Liver (tissue), 9 donors: ENCODE results near the gene SLC5A5. TPM values are rescaled to one million over a fixed set of nuclear protein-coding genes. Genes with fewer than 3 reads are reported as not detected.

Experiments used
- DNase-seq: peaks from one replicate; pipeline ENCODE4 v3.0.0-alpha.2; 2017; ENCODE audit warnings: low spot score
- H3K27ac ChIP-seq, 2 donors: one replicate each; pipeline ENCODE4 v1.7.0; 2013; ENCODE audit warnings: inconsistent platforms in 2 of 2, low read length in 2 of 2, control low read depth in 1 of 2, low read depth in 1 of 2, mild to moderate bottlenecking in 1 of 2
- H3K27me3 ChIP-seq, 4 donors: one replicate each; pipeline versions ENCODE4 v1.6.1 to v1.7.0; 2013; ENCODE audit warnings: low read length in 3 of 4, inconsistent platforms in 1 of 4, mild to moderate bottlenecking in 1 of 4, moderate library complexity in 1 of 4; ENCODE audit not compliant: control insufficient read depth in 4 of 4, insufficient read depth in 4 of 4
- H3K36me3 ChIP-seq, 4 donors: one replicate each; pipeline versions ENCODE4 v1.6.1 to v1.7.0; 2013; ENCODE audit warnings: low read length in 3 of 4, mild to moderate bottlenecking in 3 of 4, low read depth in 1 of 4, moderate library complexity in 1 of 4; ENCODE audit not compliant: control insufficient read depth in 4 of 4, insufficient read depth in 3 of 4
- H3K4me1 ChIP-seq, 4 donors: one replicate each; pipeline versions ENCODE4 v1.6.1 to v1.7.0; 2013; ENCODE audit warnings: low read length in 3 of 4, mild to moderate bottlenecking in 3 of 4, moderate library complexity in 1 of 4; ENCODE audit not compliant: control insufficient read depth in 4 of 4, insufficient read depth in 4 of 4
- H3K4me3 ChIP-seq, 3 donors: one replicate each; pipeline versions ENCODE4 v1.6.1 to v1.7.0; 2013; ENCODE audit warnings: low read length in 3 of 3, control low read depth in 1 of 3, low read depth in 1 of 3, mild to moderate bottlenecking in 1 of 3
- H3K9ac ChIP-seq, 2 donors: one replicate each; pipeline ENCODE4 v1.7.0; 2013; ENCODE audit warnings: low read length in 2 of 2, mild to moderate bottlenecking in 2 of 2, moderate library complexity in 2 of 2, control low read depth in 1 of 2, low read depth in 1 of 2
- H3K9me3 ChIP-seq, 4 donors: one replicate each; pipeline versions ENCODE4 v1.6.1 to v1.7.0; 2013; ENCODE audit warnings: low read length in 3 of 4; ENCODE audit not compliant: control insufficient read depth in 4 of 4
- ATF3 ChIP-seq: IDR thresholded peaks from 2 replicates; pipeline ENCODE4 v1.6.1; 2016; ENCODE audit warnings: antibody characterized with exemption
- CTCF ChIP-seq: fragments of 150-350 bp; IDR thresholded peaks from 2 replicates; pipeline ENCODE4 v1.5.1; 2017; ENCODE audit warnings: improper control_type of control experiment, low read depth, low read length; ENCODE audit not compliant: missing input control
- EGR1 ChIP-seq, 2 donors: IDR thresholded peaks; 2 replicates each; pipeline ENCODE4 v1.6.1; 2016 to 2018; ENCODE audit warnings: antibody characterized with exemption in 2 of 2, low read depth in 2 of 2
- FOXA1 ChIP-seq: IDR thresholded peaks from 2 replicates; pipeline ENCODE4 v1.6.1; 2016; ENCODE audit warnings: antibody characterized with exemption
- FOXA2 ChIP-seq: IDR thresholded peaks from 2 replicates; pipeline ENCODE4 v1.6.1; 2016; ENCODE audit warnings: antibody characterized with exemption
- GABPA ChIP-seq, 2 donors: IDR thresholded peaks in 1 of 2; conservative IDR thresholded peaks in 1 of 2; 2 replicates each; pipeline ENCODE4 v1.6.1; 2016; ENCODE audit warnings: antibody characterized with exemption in 2 of 2, mild to moderate bottlenecking in 1 of 2, moderate library complexity in 1 of 2
- HNF4A ChIP-seq, 2 donors: conservative IDR thresholded peaks; 2 replicates each; pipeline ENCODE4 v1.6.1; 2016; ENCODE audit warnings: antibody characterized with exemption in 2 of 2, mild to moderate bottlenecking in 2 of 2
- HNF4G ChIP-seq: IDR thresholded peaks from 2 replicates; pipeline ENCODE4 v1.6.1; 2016; ENCODE audit warnings: antibody characterized with exemption
- JUND ChIP-seq, 2 donors: IDR thresholded peaks; 2 replicates each; pipeline ENCODE4 v1.6.1; 2016; ENCODE audit warnings: antibody characterized with exemption in 2 of 2
- NR2F2 ChIP-seq: IDR thresholded peaks from 2 replicates; pipeline ENCODE4 v1.6.1; 2016; ENCODE audit warnings: antibody characterized with exemption
- RAD21 ChIP-seq, 2 donors: IDR thresholded peaks; 2 replicates each; pipeline ENCODE4 v1.6.1; 2016; ENCODE audit warnings: antibody characterized with exemption in 2 of 2, mild to moderate bottlenecking in 2 of 2
- REST ChIP-seq: IDR thresholded peaks from 2 replicates; pipeline ENCODE4 v1.6.1; 2016; ENCODE audit warnings: antibody characterized with exemption, mild to moderate bottlenecking
- RXRA ChIP-seq, 2 donors: IDR thresholded peaks; 2 replicates each; pipeline ENCODE4 v1.6.1; 2017 to 2018; ENCODE audit warnings: antibody characterized with exemption in 2 of 2, mild to moderate bottlenecking in 1 of 2
- SP1 ChIP-seq: IDR thresholded peaks from 2 replicates; pipeline ENCODE4 v1.6.1; 2018; ENCODE audit warnings: antibody characterized with exemption, mild to moderate bottlenecking
- TAF1 ChIP-seq: conservative IDR thresholded peaks from 2 replicates; pipeline ENCODE4 v1.6.1; 2016; ENCODE audit warnings: antibody characterized with exemption, mild to moderate bottlenecking
- YY1 ChIP-seq: IDR thresholded peaks from 2 replicates; pipeline ENCODE4 v1.6.1; 2016; ENCODE audit warnings: antibody characterized with exemption, mild to moderate bottlenecking
- WGBS: extraction: QIAGEN DNeasy Blood & Tissue Kit; methylation state at CpG from one replicate; pipeline ENCODE4 v1.1.7; 2013; 5-methylcytosine and 5-hydroxymethylcytosine counted together
- polyA plus RNA-seq, 2 donors: library from polyadenylated mRNA; stranded (reverse) in 1 of 2; unstranded in 1 of 2; fragments of 200-250 nt in 1 of 2; fragments of >200 nt in 1 of 2; fragmentation: Nextera tagmentation in 1 of 2; extraction: Ambion mirVana in 1 of 2; gene quantifications; one replicate each; pipeline versions ENCODE4 v1.2.1 to v1.2.3, GENCODE V29; 2013 to 2015
- total RNA-seq, 2 donors: library from RNA; depleted of rRNA; stranded (reverse); fragments of >200 nt; gene quantifications; one replicate each; pipeline ENCODE4 v1.2.3, GENCODE V29; 2014
- TF ChIP-seq, protein P1 (sequence below): IDR thresholded peaks from 2 replicates; pipeline ENCODE4 v1.6.1; 2016; ENCODE audit warnings: antibody characterized with exemption
- TF ChIP-seq, protein P2 (sequence below): IDR thresholded peaks from 2 replicates; pipeline ENCODE4 v1.6.1; 2016; ENCODE audit warnings: antibody characterized with exemption
- donor health status: healthy.
- donor health status: healthy.
- donor health status: healthy.
- donor health status: healthy.
- donor health status: healthy.

SLC5A5 gene
- total and polyA plus RNA-seq, 4 donors, result 0.09 TPM; not detected in 3

GRCh38 chr19:17931532-17932191, 59.9 kb downstream of the SLC5A5 start (continued):
- TF ChIP-seq REST, result no peak
- TF ChIP-seq RAD21 (IDR thresholded peaks at IDR 0.05), result no peak
- no peak for TF ChIP-seq SP1
- TF ChIP-seq RXRA (IDR thresholded peaks at IDR 0.05), result no peak
- TF ChIP-seq EGR1 (IDR thresholded peaks at IDR 0.05; ENCODE audit: low read depth in 2 of 2), result no peak

- TF ChIP-seq NR2F2 (no peak), FOXA2 (no peak), EGR1 (IDR thresholded peaks at IDR 0.05; ENCODE audit: low read depth in 2 of 2) (peak in 1 of 2 donors; percentile 16), SP1 (peak; percentile 49), RAD21 (IDR thresholded peaks at IDR 0.05) (peak; percentile 87 to 90), TAF1 (no peak), GABPA (IDR thresholded peaks at IDR 0.05 in 1 of 2, conservative IDR thresholded peaks at IDR 0.05 in 1 of 2) (peak in 1 of 2 donors; percentile 47), CTCF (peak; percentile 88), ATF3 (no peak), HNF4A (conservative IDR thresholded peaks at IDR 0.05) (peak; percentile 6 to 27), REST (no peak), YY1 (peak; percentile 100), FOXA1 (no peak), RXRA (IDR thresholded peaks at IDR 0.05) (peak in 1 of 2 donors; percentile 40), HNF4G (no peak), JUND (IDR thresholded peaks at IDR 0.05) (no peak)
- TF ChIP-seq, protein P1, sequence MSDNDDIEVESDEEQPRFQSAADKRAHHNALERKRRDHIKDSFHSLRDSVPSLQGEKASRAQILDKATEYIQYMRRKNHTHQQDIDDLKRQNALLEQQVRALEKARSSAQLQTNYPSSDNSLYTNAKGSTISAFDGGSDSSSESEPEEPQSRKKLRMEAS, result peak; percentile 74
- TF ChIP-seq, protein P2, sequence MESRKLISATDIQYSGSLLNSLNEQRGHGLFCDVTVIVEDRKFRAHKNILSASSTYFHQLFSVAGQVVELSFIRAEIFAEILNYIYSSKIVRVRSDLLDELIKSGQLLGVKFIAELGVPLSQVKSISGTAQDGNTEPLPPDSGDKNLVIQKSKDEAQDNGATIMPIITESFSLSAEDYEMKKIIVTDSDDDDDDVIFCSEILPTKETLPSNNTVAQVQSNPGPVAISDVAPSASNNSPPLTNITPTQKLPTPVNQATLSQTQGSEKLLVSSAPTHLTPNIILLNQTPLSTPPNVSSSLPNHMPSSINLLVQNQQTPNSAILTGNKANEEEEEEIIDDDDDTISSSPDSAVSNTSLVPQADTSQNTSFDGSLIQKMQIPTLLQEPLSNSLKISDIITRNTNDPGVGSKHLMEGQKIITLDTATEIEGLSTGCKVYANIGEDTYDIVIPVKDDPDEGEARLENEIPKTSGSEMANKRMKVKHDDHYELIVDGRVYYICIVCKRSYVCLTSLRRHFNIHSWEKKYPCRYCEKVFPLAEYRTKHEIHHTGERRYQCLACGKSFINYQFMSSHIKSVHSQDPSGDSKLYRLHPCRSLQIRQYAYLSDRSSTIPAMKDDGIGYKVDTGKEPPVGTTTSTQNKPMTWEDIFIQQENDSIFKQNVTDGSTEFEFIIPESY, result no peak
- H3K4me3 ChIP-seq, result peak within 1 kb of the TSS; percentile 71 to 81 (median 76)
- DNase-seq, result peak; percentile 91
- H3K36me3 ChIP-seq, result peaks cover 0 to 5% (median 2%) of the 10 kb centered on the region in 4 donors
- peak within 1 kb of the TSS; percentile 77 to 78 for H3K9ac ChIP-seq
- H3K27ac ChIP-seq, result peak within 1 kb of the TSS; percentile 79 to 85
- H3K27me3 ChIP-seq, result no peaks in the 10 kb centered on the region
- H3K4me1 ChIP-seq, result peaks cover 4 to 19% (median 10%) of the 10 kb centered on the region in 4 donors
- H3K9me3 ChIP-seq, result no peaks in the 10 kb centered on the region
- WGBS, result under 1% methylated on average over 64 of the region's 64 CpGs
Observed at GRCh38 chr19:17932485-17933338, 61.0 kb downstream of the SLC5A5 start, which contains the start of gene CCDC124. TSS of gene CCDC124 (plus strand) at chr19:17933015. CDS start at chr19:17936421, 3,406 bp downstream.
